Measurements from ENCODE around the gene MMP28. TPM values are rescaled to one million over a fixed set of nuclear protein-coding genes. Genes with fewer than 3 reads are reported as not detected.

MMP28 gene
- total RNA-seq, 2 donors from 2014 or later, result 8.3 to 15.2 TPM

DNA sequence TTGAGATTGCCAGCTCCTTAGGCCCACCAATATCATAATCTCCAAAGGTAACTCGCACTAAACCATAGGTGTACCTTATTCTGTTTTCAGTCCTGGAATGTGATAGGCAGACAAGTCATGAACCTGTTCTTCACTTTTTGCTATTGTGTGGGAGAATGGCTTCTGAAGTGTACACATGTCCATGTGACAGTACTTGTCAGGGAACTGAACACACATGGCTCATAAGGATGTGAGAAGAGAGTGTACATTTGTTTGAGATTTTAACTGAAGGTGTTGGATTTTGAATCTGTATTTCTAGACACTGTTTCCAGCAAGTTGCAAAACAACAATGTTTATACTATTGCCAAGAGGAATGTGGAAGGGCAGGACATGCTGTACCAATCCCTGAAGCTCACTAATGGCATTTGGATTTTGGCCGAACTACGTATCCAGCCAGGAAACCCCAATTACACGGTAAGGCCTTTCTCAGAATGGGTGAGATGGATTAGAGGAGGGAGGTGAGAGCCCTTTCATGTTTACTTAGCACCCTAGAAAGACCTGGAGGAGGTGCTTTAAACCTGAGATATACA, 78.5 kb downstream of the MMP28 start:
- H3K36me3 ChIP-seq (replicated peaks in 1 of 2; ENCODE audit: insufficient read depth in 1 of 2, low read depth in 2 of 2), result no peaks in the 10 kb centered on the region
- DNase-seq, result peak; percentile 26 to 67 (median 50)
- no peaks in the 10 kb centered on the region for H3K9me3 ChIP-seq
- no peaks in the 10 kb centered on the region for H3K27me3 ChIP-seq
- 62 to 63% methylated on average over 4 of the region's 4 CpGs for whole genome bisulfite sequencing, 2 donors
- peak overlapping the region; percentile 57 to 71 (median 65) for H3K27ac ChIP-seq
- H3K4me1 ChIP-seq, result peaks cover 35% of the 10 kb centered on the region
- H3K4me3 ChIP-seq, result no peak overlapping the region
- intact Hi-C loops (cut with DNase I), result no loop called here
- TF ChIP-seq, protein P1, sequence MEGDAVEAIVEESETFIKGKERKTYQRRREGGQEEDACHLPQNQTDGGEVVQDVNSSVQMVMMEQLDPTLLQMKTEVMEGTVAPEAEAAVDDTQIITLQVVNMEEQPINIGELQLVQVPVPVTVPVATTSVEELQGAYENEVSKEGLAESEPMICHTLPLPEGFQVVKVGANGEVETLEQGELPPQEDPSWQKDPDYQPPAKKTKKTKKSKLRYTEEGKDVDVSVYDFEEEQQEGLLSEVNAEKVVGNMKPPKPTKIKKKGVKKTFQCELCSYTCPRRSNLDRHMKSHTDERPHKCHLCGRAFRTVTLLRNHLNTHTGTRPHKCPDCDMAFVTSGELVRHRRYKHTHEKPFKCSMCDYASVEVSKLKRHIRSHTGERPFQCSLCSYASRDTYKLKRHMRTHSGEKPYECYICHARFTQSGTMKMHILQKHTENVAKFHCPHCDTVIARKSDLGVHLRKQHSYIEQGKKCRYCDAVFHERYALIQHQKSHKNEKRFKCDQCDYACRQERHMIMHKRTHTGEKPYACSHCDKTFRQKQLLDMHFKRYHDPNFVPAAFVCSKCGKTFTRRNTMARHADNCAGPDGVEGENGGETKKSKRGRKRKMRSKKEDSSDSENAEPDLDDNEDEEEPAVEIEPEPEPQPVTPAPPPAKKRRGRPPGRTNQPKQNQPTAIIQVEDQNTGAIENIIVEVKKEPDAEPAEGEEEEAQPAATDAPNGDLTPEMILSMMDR (IDR thresholded peaks at IDR 0.05), result no peak
- no peak for TF ChIP-seq POLR2A (IDR thresholded peaks at IDR 0.05)
- ATAC-seq, result peak; percentile 78

DNA sequence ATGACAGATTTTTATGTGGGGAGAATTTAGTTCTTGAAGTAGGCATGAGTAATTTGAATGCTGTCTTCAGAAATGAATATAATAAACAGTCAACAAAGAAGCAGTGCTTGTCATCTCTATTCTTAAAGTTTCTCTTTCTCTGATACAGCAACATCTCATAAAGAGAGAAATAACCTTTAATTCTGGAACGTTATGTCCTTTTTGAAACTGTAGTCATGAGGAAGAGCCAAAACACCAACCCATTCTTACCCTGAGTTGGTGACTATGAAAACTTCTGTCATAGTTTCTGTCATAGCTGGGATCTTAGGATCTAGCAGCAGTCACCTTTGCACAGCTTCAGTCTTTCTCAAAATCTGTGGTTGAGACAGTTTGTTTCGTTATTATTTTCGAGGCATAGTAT, 79.3 kb downstream of the MMP28 start:
- 81 to 84% methylated on average over 3 of the region's 3 CpGs for WGBS, 2 donors
- Histone ChIP-seq H3K4me3 (no peak overlapping the region), H3K36me3 (replicated peaks in 1 of 2; ENCODE audit: insufficient read depth in 1 of 2, low read depth in 2 of 2) (no peaks in the 10 kb centered on the region), H3K27ac (peak overlapping the region; percentile 12 to 71 (median 60)), H3K4me1 (peaks cover 35% of the 10 kb centered on the region), H3K9me3 (no peaks in the 10 kb centered on the region), H3K27me3 (no peaks in the 10 kb centered on the region)
- intact Hi-C loops (cut with DNase I), result no loop called here
- no peak for TF ChIP-seq POLR2A (IDR thresholded peaks at IDR 0.05)
- TF ChIP-seq, protein P1 (IDR thresholded peaks at IDR 0.05), result no peak
- DNase-seq, result no peak
- no peak for ATAC-seq

Other genes starting within 250 kb of the MMP28 start
- gene SLFN14, start 234.8 kb downstream of the MMP28 start, total RNA-seq, result not detected
- gene PEX12, start 217.1 kb downstream of the MMP28 start, total RNA-seq, result 1 to 10 TPM; 3.0 to 3.4 TPM
- 10 to 100 TPM; 29.3 to 43.6 TPM for gene AP2B1, start 208.3 kb downstream of the MMP28 start, total RNA-seq
- gene RASL10B, start 64.0 kb downstream of the MMP28 start, total RNA-seq, result 10 to 100 TPM in 1 of 2 donors, 1 to 10 TPM in 1; 8.8 to 17.8 TPM
- not detected for gene GAS2L2, start 42.4 kb downstream of the MMP28 start, total RNA-seq
- gene C17orf50, start 34.8 kb downstream of the MMP28 start, total RNA-seq, result not detected
- gene TAF15, start 13.8 kb upstream of the MMP28 start, total RNA-seq, result 10 to 100 TPM; 47.7 to 51.1 TPM
- gene HEATR9, start 73.2 kb upstream of the MMP28 start, total RNA-seq, result not detected
- gene CCL5, start 84.7 kb upstream of the MMP28 start, total RNA-seq, result 1 to 10 TPM in 1 of 2 donors, under 1 TPM in 1; 0.66 to 4.9 TPM
- gene RDM1, start 135.1 kb upstream of the MMP28 start, total RNA-seq, result not detected
- gene LYZL6, start 148.1 kb upstream of the MMP28 start, total RNA-seq, result not detected
- gene CCL16, start 185.9 kb upstream of the MMP28 start, total RNA-seq, result under 1 TPM in 1 of 2 donors, not detected in 1; 0.78 TPM
- 1 to 10 TPM; 6.0 to 9.9 TPM for gene CCL14, start 191.1 kb upstream of the MMP28 start, total RNA-seq
- 1 to 10 TPM in 1 of 2 donors, not detected in 1; 1.0 TPM for gene CCL15, start 205.9 kb upstream of the MMP28 start, total RNA-seq
- 1 to 10 TPM in 1 of 2 donors, not detected in 1; 2.6 TPM for gene CCL23, start 222.3 kb upstream of the MMP28 start, total RNA-seq

Measured in body of pancreas (tissue), 4 donors.